Midbrain (tissue), 1 donor: Measurements from ENCODE around the gene CEP43.

ENCODE experiments used
- DNase-seq: peaks from one replicate; lab custom pipeline; 2025; lab: John Stamatoyannopoulos, UW

CEP43 gene

DNA sequence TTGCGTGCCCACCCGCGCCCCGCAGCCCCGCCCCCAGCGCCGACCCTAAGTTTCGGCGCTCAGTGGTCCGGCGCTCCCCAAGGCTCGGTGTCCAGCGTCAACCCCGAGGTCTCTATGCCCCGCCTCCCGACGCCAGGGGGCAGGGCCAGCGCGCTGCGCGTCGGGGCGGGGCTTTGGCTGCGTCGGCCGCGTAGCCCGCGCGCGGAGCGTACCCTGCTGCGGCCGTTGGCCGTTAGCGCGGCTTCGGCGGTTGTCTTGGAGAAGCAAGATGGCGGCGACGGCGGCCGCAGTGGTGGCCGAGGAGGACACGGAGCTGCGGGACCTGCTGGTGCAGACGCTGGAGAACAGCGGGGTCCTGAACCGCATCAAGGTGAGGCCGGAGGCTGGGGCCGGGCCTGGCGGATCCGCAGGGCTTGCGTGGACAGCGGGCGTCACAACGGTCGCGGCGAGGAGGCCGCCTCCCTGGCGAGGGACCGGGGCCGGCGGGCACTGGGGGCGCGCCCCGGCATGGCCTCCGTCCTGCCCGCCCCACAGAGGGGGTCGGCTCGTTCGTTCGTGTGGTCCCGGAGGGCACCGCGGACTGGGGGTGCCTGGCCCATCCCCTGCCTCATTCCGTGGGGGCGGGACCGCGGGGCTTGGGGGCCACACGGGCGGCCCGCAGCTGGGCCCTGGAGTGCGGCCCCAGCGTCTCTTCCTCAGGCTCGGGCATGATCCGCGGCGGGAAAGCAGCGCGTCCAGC, at the start of gene CEP43:
TSS of gene CEP43 (plus strand) at position 253 of the 739 bp plus-strand sequence. CDS start at position 269, 16 bp downstream.
- DNase-seq, result peak; percentile 97

DNA sequence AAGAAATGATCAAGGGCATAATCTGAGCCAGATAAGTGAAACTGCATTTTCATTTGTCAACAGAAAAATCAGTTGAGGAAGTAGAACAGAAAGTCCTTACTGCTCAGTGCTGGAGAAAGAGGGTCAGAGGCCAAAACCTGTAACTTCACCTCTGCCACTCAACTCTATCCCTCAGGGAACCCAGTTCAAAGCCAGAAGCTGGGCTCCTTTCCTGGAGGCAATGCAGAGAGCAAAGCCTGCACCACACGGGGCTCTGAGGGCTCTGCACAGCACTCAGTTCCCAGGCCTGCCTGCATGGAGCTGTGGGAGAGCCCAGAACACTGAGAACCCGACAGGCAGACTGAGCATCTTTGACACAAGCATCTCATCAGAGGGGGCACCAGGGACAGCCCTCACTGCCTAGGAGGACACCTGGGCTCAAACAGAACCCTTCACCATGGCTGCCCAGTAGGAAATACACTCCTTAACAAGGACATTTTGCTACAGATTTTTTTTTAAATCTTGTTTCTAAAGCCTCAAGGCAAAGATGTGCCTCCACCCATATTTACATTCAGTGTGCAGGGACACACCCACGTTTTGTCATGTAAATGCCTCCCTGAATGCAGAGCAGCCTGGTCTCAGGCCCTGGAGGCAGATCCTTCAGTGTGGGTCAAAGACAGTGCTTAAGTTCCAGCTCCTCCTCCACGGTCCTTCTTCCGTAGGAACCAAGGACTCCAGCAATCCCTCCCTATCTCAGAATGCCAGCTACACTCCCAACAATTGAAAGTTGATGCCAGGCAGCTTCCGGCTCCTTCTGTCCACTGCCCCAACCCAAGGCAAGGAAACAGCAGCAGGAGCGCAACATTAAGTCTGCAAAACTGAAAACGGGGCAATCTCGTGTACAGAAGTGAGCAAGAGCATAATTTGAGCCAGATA, 49.4 kb upstream of the CEP43 start:
- DNase-seq, result no peak

- DNase-seq, result no peak
Measured at GRCh38 chr6:166950443-166950821, 48.8 kb upstream of the CEP43 start.

DNA sequence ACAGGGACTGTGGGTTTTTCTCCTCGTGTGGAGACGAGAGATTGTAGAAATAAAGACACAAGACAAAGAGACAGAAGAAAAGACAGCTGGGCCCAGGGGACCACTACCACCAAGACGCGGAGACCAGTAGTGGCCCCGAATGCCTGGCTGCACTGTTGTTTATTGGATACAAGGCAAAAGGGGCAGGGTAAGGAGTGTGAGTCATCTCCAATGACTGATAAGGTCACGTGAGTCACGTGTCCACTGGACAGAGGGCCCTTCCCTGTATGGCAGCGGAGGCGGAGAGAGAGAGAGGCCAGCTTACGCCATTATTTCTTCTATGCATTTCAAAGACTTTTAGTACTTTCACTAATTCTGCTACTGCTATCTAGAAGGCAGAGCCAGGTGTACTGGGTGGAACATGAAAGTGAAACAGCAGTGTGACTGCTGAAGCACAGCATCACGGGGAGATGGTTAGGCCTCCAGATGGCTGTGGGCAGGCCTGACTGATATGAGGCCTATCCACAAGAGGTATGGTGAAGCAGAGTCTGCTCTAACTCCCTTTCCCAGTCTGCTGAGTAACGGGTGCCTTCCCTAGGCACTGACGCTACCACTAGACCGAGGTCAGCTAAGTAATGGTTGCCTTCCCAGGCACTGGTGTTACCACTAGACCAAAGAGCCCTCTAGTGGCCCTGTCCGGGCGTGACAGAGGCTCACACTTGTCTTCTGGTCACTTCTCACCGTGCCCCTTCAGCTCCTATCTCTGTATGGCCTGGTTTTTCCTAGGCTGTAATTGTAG, 48.1 kb upstream of the CEP43 start:
- peak; percentile 52 for DNase-seq

DNA sequence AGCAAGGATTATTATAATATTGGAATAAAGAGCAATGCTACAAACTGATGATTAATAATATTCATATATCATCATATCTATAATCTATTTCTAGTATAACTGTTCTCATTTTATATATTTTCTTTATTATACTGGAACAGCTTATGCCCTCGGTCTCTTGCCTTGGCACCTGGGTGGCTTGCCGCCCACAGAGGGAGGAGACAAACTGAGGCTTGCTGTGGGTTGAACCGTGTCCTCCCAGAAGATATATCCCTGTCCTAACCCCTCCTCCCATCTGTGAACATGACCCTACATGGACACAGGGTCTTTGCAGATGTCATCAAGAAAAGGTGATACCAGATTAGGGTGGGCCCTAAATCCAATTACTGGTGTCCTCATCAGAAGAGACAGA, 47.5 kb upstream of the CEP43 start:
- no peak for DNase-seq

GRCh38 chr6:166952121-166952520, 47.1 kb upstream of the CEP43 start:
- DNase-seq, result peak; percentile 10

GRCh38 chr6:166952567-166953486, 46.4 kb upstream of the CEP43 start:
- DNase-seq, result no peak

DNA sequence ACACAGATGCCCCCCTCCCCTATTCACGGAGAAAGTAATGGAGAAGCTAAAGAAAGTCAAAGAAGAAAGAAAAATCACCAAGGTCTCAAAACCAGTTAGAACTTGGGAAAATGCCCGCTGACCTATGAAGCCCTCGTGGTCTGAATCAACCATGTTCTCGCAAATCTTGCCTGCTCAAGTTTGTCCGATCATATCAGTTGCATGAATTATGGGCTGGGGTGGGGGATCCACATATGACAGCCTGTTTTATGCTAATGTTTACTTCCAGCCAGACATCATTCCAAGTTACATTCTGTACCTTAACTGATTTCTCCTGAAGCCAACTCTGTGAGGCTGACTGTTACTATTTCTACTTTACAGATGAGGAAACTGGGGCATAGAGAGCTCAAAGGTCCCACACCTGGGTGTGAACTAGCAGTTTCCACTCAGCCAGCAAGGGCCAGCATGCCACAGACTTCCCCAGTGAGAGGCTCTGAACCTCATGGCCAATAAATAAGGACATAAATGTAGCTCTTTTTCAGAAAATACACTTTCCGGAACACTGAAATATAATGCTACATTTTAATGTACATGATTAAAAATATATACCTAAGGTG, 45.0 kb upstream of the CEP43 start:
- no peak for DNase-seq

DNA sequence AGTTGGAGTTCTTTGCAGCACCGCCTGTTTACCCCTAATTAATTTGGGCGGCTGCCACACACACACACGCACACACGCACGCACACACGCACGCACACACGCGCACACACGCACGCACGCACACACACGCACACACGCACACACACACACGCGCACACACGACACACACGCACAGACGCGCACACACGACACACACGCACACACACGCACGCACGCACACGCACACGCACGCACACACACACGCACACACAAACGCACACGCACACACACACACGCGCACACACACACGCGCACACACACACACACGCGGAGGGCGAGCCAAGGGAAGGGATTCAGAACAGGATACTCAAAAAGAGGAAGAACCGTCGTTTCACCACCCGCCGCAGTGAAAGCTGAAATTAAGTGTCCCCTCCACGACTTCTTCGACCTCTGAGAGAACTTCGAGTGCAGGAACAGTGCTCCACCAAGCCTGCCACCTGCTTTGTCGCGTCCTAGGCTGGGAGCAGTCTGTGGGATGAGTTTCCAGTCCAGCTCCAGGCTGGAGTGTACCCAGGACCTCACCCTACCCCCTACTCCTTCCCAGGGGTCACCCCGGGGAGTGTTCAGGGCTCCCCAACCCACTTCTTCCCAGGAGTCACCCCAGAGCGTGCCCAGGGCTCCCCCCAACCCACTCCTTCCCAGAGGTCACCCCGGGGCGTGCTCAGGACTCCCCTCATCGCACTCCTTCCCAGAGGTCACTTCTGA, 43.9 kb upstream of the CEP43 start:
- peak; percentile 8 for DNase-seq

- DNase-seq, result no peak
Measured at GRCh38 chr6:166955865-166956443, 43.2 kb upstream of the CEP43 start.

GRCh38 chr6:166956444-166957086, 42.6 kb upstream of the CEP43 start, which contains the start of gene RNASET2:
RNASET2 (minus strand) TSS chr6:166956550; CDS start chr6:166956182, 368 bp downstream.
- DNase-seq, result peak; percentile 88

GRCh38 chr6:166957087-166957804, 42.0 kb upstream of the CEP43 start:
- DNase-seq, result no peak

GRCh38 chr6:166957805-166958076, 41.5 kb upstream of the CEP43 start:
- DNase-seq, result no peak

DNA sequence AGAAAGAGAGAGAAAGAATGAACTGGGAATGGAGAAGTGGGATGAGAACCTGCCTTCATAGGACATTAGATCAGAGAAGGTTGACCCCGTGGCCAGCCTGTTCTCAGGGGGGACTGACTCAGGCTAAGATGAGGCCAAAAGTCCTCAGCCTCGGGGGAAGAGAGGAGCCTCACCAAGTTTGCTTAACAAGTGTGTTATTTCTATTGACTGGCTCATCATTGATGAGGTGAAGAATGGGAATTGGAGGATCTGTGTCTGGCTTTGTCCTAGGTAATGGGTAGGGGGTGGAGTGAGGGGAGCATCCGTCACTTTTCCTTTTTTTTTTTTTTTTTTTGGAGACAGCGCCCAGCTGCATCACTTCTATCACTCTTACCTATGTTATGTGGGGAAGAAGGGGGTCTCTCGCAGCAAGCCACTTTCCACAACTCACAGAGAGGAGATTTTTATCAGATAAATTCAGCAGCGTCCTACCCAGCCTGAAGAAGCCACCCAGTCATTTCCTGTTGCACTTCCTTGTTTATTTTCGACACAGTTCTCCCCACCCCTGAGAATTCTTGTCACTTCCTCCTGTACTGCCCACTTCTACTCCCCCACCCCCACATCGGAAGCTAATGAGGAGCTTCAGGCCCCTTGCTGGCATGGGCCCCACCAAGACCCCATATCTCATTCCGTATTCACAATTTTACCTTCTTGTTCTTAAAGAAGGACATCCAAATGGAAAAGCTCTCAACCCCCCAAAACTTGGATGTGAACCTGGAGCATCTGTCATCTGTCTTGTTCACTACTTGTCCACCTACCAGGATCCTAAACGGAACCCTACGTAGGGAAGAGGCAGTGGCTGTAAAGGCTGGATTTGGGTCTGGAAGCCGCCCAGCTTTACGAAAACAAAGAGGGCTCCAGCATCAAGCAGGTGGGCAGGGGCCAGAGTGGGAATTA, 40.0 kb upstream of the CEP43 start:
- peak; percentile 25 for DNase-seq

GRCh38 chr6:166959911-166960608, 39.1 kb upstream of the CEP43 start:
- no peak for DNase-seq

DNA sequence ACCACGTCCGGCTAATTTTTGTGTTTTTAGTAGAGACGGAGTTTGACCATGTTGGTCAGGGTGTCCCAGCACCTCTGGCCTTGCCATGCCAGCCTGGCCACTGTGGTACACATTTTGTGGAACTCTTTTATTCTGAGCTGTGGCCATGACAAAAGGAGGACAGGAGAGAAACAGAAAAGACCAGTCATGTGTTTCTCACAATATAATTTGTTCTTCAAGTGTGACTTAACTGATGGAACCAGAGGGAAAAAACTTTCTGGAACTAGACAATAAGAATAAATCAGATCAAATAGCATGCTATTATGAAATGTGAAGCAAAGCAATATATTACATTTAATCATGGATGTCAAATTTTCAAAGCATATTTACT, 38.6 kb upstream of the CEP43 start:
- no peak for DNase-seq

DNA sequence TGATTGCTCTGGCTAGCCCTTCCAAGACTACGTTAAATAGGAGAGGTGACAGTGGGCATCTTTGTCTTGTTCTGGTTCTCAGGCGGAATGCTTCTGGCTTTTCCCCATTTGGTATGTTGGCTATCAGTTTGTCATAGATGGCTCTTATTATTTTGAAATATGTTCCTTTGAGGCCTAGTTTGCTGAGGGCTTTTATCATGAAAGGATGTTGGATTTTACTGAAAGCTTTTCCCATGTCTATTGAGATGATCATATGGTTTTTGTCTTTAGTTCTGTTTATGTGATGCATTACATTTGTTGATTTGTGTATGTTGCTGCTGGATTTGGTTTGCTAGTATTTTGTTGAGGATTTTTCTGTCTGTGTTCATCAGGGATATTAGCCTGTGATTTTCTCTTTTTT, 32.9 kb upstream of the CEP43 start:
- no peak for DNase-seq
